BLaER1 (cell line): Measurements from ENCODE around the gene PCBP3.
"Not testable (repeated sequence)": the region's sequence is repeated elsewhere in the genome, so short reads cannot be mapped to it uniquely, and the experiment has no call there.

ENCODE experiments used
- H3K27ac ChIP-seq: shearing (Covaris generic); formaldehyde crosslinking; 2 replicates; pipeline ENCODE4 v1.8.1; 2022
- H3K27me3 ChIP-seq: shearing (Covaris generic); formaldehyde crosslinking; 2 replicates; pipeline ENCODE4 v1.8.1; 2022
- H3K36me3 ChIP-seq: shearing (Covaris generic); formaldehyde crosslinking; 2 replicates; pipeline ENCODE4 v1.8.1; 2022
- H3K4me1 ChIP-seq: shearing (Covaris generic); formaldehyde crosslinking; 2 replicates; pipeline ENCODE4 v1.8.1; 2022
- H3K4me2 ChIP-seq: shearing (Covaris generic); formaldehyde crosslinking; 2 replicates; pipeline ENCODE4 v1.8.1; 2022
- H3K4me3 ChIP-seq: shearing (Covaris generic); formaldehyde crosslinking; 2 replicates; pipeline ENCODE4 v1.8.1; 2022
- H3K9ac ChIP-seq: shearing (Covaris generic); formaldehyde crosslinking; 2 replicates; pipeline ENCODE4 v1.8.1; 2022
- H3K9me3 ChIP-seq: shearing (Covaris generic); formaldehyde crosslinking; 2 replicates; pipeline ENCODE4 v1.8.1; 2022
- H4K20me1 ChIP-seq: shearing (Covaris generic); formaldehyde crosslinking; 2 replicates; pipeline ENCODE4 v1.8.1; 2022
- Cebpa-rat ChIP-seq: shearing (Covaris generic); IDR thresholded peaks from 2 replicates; pipeline ENCODE4 v1.8.1; 2022

PCBP3 gene

GRCh38 chr21:45800339-45801080, 157.0 kb downstream of the PCBP3 start:
- peaks cover 58% of the 10 kb centered on the region for H3K4me1 ChIP-seq
- H3K4me2 ChIP-seq, result 0 out of 2 replicates have a peak overlapping the region, but pooled peaks have one; percentile 84
- no peak overlapping the region for H3K4me3 ChIP-seq
- H3K27ac ChIP-seq, result no peak overlapping the region
- no peaks in the 10 kb centered on the region for H3K27me3 ChIP-seq
- TF ChIP-seq Cebpa-rat, result no peak
- no peak overlapping the region for H3K9ac ChIP-seq
- H3K9me3 ChIP-seq, result 0 out of 2 replicates have a peak, but pooled peaks cover 8% of the 10 kb centered on the region
- H3K36me3 ChIP-seq, result peaks cover 12% of the 10 kb centered on the region
- peaks cover 62% of the 10 kb centered on the region for H4K20me1 ChIP-seq

GRCh38 chr21:45801129-45801964, 157.8 kb downstream of the PCBP3 start:
- Histone ChIP-seq H3K4me3 (no peak overlapping the region), H3K36me3 (peaks cover 20% of the 10 kb centered on the region), H3K4me1 (peaks cover 65% of the 10 kb centered on the region), H4K20me1 (peaks cover 64% of the 10 kb centered on the region), H3K9ac (no peak overlapping the region), H3K27me3 (no peaks in the 10 kb centered on the region), H3K4me2 (peak overlapping the region; percentile 84; the same call in 1 of the 2 replicates), H3K9me3 (0 out of 2 replicates have a peak, but pooled peaks cover 8% of the 10 kb centered on the region), H3K27ac (no peak overlapping the region)
- no peak for TF ChIP-seq Cebpa-rat

GRCh38 chr21:45801989-45802388, 158.5 kb downstream of the PCBP3 start:
- Histone ChIP-seq H3K36me3 (peaks cover 26% of the 10 kb centered on the region), H3K9ac (0 out of 2 replicates have a peak overlapping the region, but pooled peaks have one; percentile 30), H3K4me2 (peak overlapping the region; percentile 84), H3K27me3 (no peaks in the 10 kb centered on the region), H3K27ac (no peak overlapping the region), H3K4me1 (peaks cover 65% of the 10 kb centered on the region), H4K20me1 (peaks cover 64% of the 10 kb centered on the region), H3K9me3 (peaks cover 6% of the 10 kb centered on the region; the same call in 1 of the 2 replicates), H3K4me3 (no peak overlapping the region)
- TF ChIP-seq Cebpa-rat, result no peak

- Histone ChIP-seq H3K9ac (peak overlapping the region; percentile 30; the same call in 1 of the 2 replicates), H3K4me2 (peak overlapping the region; percentile 84), H3K4me1 (peaks cover 65% of the 10 kb centered on the region), H3K36me3 (peaks cover 26% of the 10 kb centered on the region), H3K27me3 (no peaks in the 10 kb centered on the region), H4K20me1 (peaks cover 64% of the 10 kb centered on the region), H3K9me3 (peaks cover 2% of the 10 kb centered on the region; the same call in 1 of the 2 replicates), H3K4me3 (no peak overlapping the region), H3K27ac (peak overlapping the region; percentile 24; the same call in 1 of the 2 replicates)
- no peak for TF ChIP-seq Cebpa-rat
Observed at GRCh38 chr21:45802425-45802824, 158.9 kb downstream of the PCBP3 start.

- H3K4me2 ChIP-seq, result peak overlapping the region; percentile 84
- peak overlapping the region; percentile 48 for H3K9ac ChIP-seq
- peaks cover 65% of the 10 kb centered on the region for H3K4me1 ChIP-seq
- H3K4me3 ChIP-seq, result no peak overlapping the region
- H3K36me3 ChIP-seq, result peaks cover 26% of the 10 kb centered on the region
- no peak for TF ChIP-seq Cebpa-rat
- H4K20me1 ChIP-seq, result peaks cover 64% of the 10 kb centered on the region
- H3K27me3 ChIP-seq, result no peaks in the 10 kb centered on the region
- H3K9me3 ChIP-seq, result peaks cover 7% of the 10 kb centered on the region
- peak overlapping the region; percentile 45; the same call in 1 of the 2 replicates for H3K27ac ChIP-seq
Observed at GRCh38 chr21:45802956-45803617, 159.6 kb downstream of the PCBP3 start.

- Histone ChIP-seq H3K4me3 (no peak overlapping the region), H4K20me1 (peaks cover 64% of the 10 kb centered on the region), H3K27ac (peak overlapping the region; percentile 45), H3K4me1 (peaks cover 65% of the 10 kb centered on the region), H3K4me2 (peak overlapping the region; percentile 84), H3K36me3 (peaks cover 26% of the 10 kb centered on the region), H3K9me3 (peaks cover 9% of the 10 kb centered on the region), H3K27me3 (no peaks in the 10 kb centered on the region), H3K9ac (peak overlapping the region; percentile 48)
- no peak for TF ChIP-seq Cebpa-rat
Observed at GRCh38 chr21:45803618-45804340, 160.3 kb downstream of the PCBP3 start.

GRCh38 chr21:45804809-45805313, 161.3 kb downstream of the PCBP3 start:
- H3K4me2 ChIP-seq, result peak overlapping the region; percentile 84
- TF ChIP-seq Cebpa-rat, result no peak

GRCh38 chr21:45805321-45805720, 161.8 kb downstream of the PCBP3 start:
- Histone ChIP-seq H3K4me1 (peaks cover 58% of the 10 kb centered on the region), H3K36me3 (peaks cover 26% of the 10 kb centered on the region)

More at GRCh38 chr21:45804809-45805313, 161.3 kb downstream of the PCBP3 start:
- H3K4me3 ChIP-seq, result no peak overlapping the region
- H3K4me1 ChIP-seq, result peaks cover 63% of the 10 kb centered on the region
- H3K9me3 ChIP-seq, result peaks cover 9% of the 10 kb centered on the region
- H4K20me1 ChIP-seq, result peaks cover 59% of the 10 kb centered on the region
- H3K27me3 ChIP-seq, result no peaks in the 10 kb centered on the region
- H3K36me3 ChIP-seq, result peaks cover 26% of the 10 kb centered on the region
- H3K9ac ChIP-seq, result peak overlapping the region; percentile 49
- H3K27ac ChIP-seq, result peak overlapping the region; percentile 47

GRCh38 chr21:45806042-45806441, 162.5 kb downstream of the PCBP3 start:
- H3K4me2 ChIP-seq, result no peak overlapping the region
- H3K4me1 ChIP-seq, result peaks cover 51% of the 10 kb centered on the region
- no peaks in the 10 kb centered on the region for H3K27me3 ChIP-seq
- peaks cover 19% of the 10 kb centered on the region for H3K36me3 ChIP-seq
- peaks cover 9% of the 10 kb centered on the region for H3K9me3 ChIP-seq
- peaks cover 47% of the 10 kb centered on the region for H4K20me1 ChIP-seq
- no peak overlapping the region for H3K9ac ChIP-seq
- no peak overlapping the region for H3K27ac ChIP-seq
- TF ChIP-seq Cebpa-rat, result no peak
- no peak overlapping the region for H3K4me3 ChIP-seq

More at GRCh38 chr21:45805321-45805720, 161.8 kb downstream of the PCBP3 start:
- Histone ChIP-seq H3K4me2 (peak overlapping the region; percentile 84), H4K20me1 (peaks cover 54% of the 10 kb centered on the region), H3K9ac (no peak overlapping the region), H3K27ac (peak overlapping the region; percentile 47; the same call in 1 of the 2 replicates), H3K4me3 (no peak overlapping the region), H3K9me3 (peaks cover 9% of the 10 kb centered on the region), H3K27me3 (no peaks in the 10 kb centered on the region)
- no peak for TF ChIP-seq Cebpa-rat

- Histone ChIP-seq H3K9me3 (peaks cover 24% of the 10 kb centered on the region), H4K20me1 (peaks cover 21% of the 10 kb centered on the region), H3K36me3 (peaks cover 33% of the 10 kb centered on the region), H3K4me1 (peaks cover 25% of the 10 kb centered on the region)
- not testable (repeated sequence) for H3K27ac ChIP-seq, H3K27me3 ChIP-seq, H3K4me2 ChIP-seq, H3K9ac ChIP-seq, H3K4me3 ChIP-seq
Observed at GRCh38 chr21:45808663-45809062, 165.1 kb downstream of the PCBP3 start.
